ENCODE measurements around the gene TPM1. TPM values are rescaled to one million over a fixed set of nuclear protein-coding genes. Genes with fewer than 3 reads are reported as not detected.

The TPM1 gene
- total and polyA plus RNA-seq, 10 of the 15 experiments (the other 5 are each of a cell fraction or from before 2014, with no cell fraction given) = 0.43 to 10.0 (median 2.4) TPM

DNA sequence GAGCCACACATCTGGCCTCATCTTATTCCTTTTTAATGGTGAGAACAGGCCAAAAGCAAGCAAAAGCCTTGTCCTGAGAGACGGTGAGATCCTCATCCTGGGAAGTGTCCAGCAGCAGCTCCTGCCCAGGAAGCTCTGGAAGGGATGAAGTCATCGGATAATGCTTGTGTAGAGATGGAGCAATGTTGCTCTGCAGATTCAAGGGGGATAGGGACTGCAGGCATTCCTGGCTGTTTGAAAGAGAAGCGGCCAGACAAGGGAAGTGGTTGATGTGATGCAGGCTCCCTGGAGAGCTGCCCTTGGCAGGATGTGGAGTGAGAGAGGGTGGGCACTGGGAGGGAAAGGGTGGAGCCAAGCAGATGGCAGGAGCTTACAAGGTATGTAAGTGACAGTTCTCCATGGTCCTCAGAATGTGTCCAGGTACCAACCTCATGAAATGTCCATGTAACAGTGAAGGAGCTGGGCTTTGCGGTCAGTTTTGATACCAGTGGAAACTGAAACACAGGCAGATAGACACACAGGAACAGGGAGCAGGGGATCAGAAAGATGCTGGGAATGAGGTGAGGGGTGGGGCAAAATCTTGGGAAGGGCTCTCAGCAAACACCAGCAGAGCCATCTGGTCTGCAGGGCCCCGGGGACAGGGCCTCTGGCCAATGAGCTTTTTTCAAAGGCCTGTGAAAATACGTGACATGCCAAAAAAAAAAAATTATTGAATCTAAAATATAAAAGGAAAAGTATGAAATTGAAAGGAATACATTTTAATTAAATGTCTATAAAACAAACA, 46.9 kb downstream of the TPM1 start (continued):
- TF ChIP-seq PRDM15 (CRISPR knock-in tag; IDR thresholded peaks at IDR 0.05) = no peak
- no peak for TF ChIP-seq BHLHE40 (IDR thresholded peaks at IDR 0.05; ENCODE audit: borderline replicate concordance in 1 of 2, low read depth in 2 of 2, low read length in 1 of 2)
- no peak for TF ChIP-seq POLR2AphosphoS5 (IDR thresholded peaks at IDR 0.05; ENCODE audit: low read length)
- no peak for TF ChIP-seq DPF2 (IDR thresholded peaks at IDR 0.05)

GRCh38 chr15:63090472-63090871, 47.9 kb downstream of the TPM1 start:
- ATAC-seq (no peak), DNase-seq (ENCODE audit: low read depth, low spot score) (no peak), FAIRE-seq (no peak)
- no peaks in the 10 kb centered on the region for H3K9me3 ChIP-seq (replicated peaks; ENCODE audit: control insufficient read depth, insufficient read depth, low read length)
- no peak overlapping the region for H3K27ac ChIP-seq (ENCODE audit: control insufficient read depth, insufficient read depth)
- 63% methylated on average over 9 of the region's 9 CpGs for WGBS (ENCODE audit: insufficient coverage, insufficient replicate concordance, low lambda C conversion rate, missing lambda C conversion rate)
- H3K79me2 ChIP-seq (ENCODE audit: control insufficient read depth, insufficient read depth, low read length) = no peaks in the 10 kb centered on the region
- intact Hi-C loops (cut with micrococcal nuclease; ENCODE audit: unreplicated experiment) = no loop called here
- H3K4me3 ChIP-seq = no peak overlapping the region
- no peak overlapping the region for H3K4me2 ChIP-seq (ENCODE audit: control insufficient read depth, insufficient read depth)
- ChIA-PET CTCF (interaction anchor here (0.7 to 4.6 kb wide), 2 partner anchors 43 to 54 kb away, joined by 3 to 35 read pairs; no protein-coding TSS in a partner anchor), RAD21 (ENCODE audit: unreplicated experiment) (interaction anchor here (5.4 kb wide), 1 partner anchor 42 kb away, joined by 39 read pairs; no protein-coding TSS in a partner anchor), SMC1A (ENCODE audit: uncharacterized antibody, unreplicated experiment) (interaction anchor here (2.8 kb wide), 1 partner anchor 43 kb away, joined by 15 read pairs; no protein-coding TSS in a partner anchor), POLR2A (no interaction called here)
- no peaks in the 10 kb centered on the region for H3K4me1 ChIP-seq (ENCODE audit: control insufficient read depth, insufficient read depth, low read length)
- H3K9ac ChIP-seq (ENCODE audit: control insufficient read depth, insufficient read depth, low read length) = no peak overlapping the region
- no peaks in the 10 kb centered on the region for H3K36me3 ChIP-seq (ENCODE audit: control insufficient read depth in 2 of 2, insufficient read depth in 2 of 2, low read length in 1 of 2)
- no TSS peak for BruUV-seq (replicated peaks)
- no peaks in the 10 kb centered on the region for H4K20me1 ChIP-seq (ENCODE audit: control insufficient read depth, insufficient read depth)
- no peaks in the 10 kb centered on the region; a peak in 1 of 4 replicates for H3K27me3 ChIP-seq (replicated peaks in 1 of 2; ENCODE audit: control insufficient read depth in 2 of 2, insufficient read depth in 2 of 2, low read length in 1 of 2)
- no peak overlapping the region for H2AFZ ChIP-seq (ENCODE audit: control insufficient read depth, low read depth, low read length)
- in situ Hi-C loops (cut with MboI) = loop anchor here (10.0 kb wide), 1 partner anchor 246 kb away; no protein-coding TSS in a partner anchor
- TF ChIP-seq RFX5 (IDR thresholded peaks at IDR 0.05; ENCODE audit: low read depth, low read length) (no peak), ATF7 (IDR thresholded peaks at IDR 0.05; ENCODE audit: low read depth) (no peak), EGR1 (IDR thresholded peaks at IDR 0.05; ENCODE audit: borderline replicate concordance in 1 of 2, low read depth in 2 of 2, low read length in 2 of 2) (no peak), ZZZ3 (IDR thresholded peaks at IDR 0.05; ENCODE audit: control insufficient read depth, insufficient read length, low read depth) (no peak), ZNF384 (IDR thresholded peaks at IDR 0.05; ENCODE audit: borderline replicate concordance, low read depth, low read length) (no peak)
- TF ChIP-seq, protein P1, sequence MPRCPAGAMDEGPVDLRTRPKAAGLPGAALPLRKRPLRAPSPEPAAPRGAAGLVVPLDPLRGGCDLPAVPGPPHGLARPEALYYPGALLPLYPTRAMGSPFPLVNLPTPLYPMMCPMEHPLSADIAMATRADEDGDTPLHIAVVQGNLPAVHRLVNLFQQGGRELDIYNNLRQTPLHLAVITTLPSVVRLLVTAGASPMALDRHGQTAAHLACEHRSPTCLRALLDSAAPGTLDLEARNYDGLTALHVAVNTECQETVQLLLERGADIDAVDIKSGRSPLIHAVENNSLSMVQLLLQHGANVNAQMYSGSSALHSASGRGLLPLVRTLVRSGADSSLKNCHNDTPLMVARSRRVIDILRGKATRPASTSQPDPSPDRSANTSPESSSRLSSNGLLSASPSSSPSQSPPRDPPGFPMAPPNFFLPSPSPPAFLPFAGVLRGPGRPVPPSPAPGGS (IDR thresholded peaks at IDR 0.05; ENCODE audit: borderline replicate concordance, insufficient read depth, low read depth, low read length, poor library complexity, severe bottlenecking) = no peak
- TF ChIP-seq, protein P2, sequence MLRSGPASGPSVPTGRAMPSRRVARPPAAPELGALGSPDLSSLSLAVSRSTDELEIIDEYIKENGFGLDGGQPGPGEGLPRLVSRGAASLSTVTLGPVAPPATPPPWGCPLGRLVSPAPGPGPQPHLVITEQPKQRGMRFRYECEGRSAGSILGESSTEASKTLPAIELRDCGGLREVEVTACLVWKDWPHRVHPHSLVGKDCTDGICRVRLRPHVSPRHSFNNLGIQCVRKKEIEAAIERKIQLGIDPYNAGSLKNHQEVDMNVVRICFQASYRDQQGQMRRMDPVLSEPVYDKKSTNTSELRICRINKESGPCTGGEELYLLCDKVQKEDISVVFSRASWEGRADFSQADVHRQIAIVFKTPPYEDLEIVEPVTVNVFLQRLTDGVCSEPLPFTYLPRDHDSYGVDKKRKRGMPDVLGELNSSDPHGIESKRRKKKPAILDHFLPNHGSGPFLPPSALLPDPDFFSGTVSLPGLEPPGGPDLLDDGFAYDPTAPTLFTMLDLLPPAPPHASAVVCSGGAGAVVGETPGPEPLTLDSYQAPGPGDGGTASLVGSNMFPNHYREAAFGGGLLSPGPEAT (IDR thresholded peaks at IDR 0.05; ENCODE audit: low read depth) = no peak
- TF ChIP-seq, protein P3, sequence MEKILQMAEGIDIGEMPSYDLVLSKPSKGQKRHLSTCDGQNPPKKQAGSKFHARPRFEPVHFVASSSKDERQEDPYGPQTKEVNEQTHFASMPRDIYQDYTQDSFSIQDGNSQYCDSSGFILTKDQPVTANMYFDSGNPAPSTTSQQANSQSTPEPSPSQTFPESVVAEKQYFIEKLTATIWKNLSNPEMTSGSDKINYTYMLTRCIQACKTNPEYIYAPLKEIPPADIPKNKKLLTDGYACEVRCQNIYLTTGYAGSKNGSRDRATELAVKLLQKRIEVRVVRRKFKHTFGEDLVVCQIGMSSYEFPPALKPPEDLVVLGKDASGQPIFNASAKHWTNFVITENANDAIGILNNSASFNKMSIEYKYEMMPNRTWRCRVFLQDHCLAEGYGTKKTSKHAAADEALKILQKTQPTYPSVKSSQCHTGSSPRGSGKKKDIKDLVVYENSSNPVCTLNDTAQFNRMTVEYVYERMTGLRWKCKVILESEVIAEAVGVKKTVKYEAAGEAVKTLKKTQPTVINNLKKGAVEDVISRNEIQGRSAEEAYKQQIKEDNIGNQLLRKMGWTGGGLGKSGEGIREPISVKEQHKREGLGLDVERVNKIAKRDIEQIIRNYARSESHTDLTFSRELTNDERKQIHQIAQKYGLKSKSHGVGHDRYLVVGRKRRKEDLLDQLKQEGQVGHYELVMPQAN (conservative IDR thresholded peaks at IDR 0.05) = no peak

All from GM12878 (cell line).